Stimulated activated CD8-positive, alpha-beta memory T cell treated with anti-CD3 and anti-CD28 coated beads, Interleukin-15, amount 100 ng/mL, for 1 hour (primary cell): ENCODE results near the gene ELF2.
"Not testable (repeated sequence)": the region's sequence is repeated elsewhere in the genome, so short reads cannot be mapped to it uniquely, and the experiment has no call there.

Experiments
- DNase-seq: peaks from one replicate; pipeline ENCODE4 v3.0.0-alpha.2; 2020; ENCODE audit warnings: low read depth

Gene ELF2

DNA sequence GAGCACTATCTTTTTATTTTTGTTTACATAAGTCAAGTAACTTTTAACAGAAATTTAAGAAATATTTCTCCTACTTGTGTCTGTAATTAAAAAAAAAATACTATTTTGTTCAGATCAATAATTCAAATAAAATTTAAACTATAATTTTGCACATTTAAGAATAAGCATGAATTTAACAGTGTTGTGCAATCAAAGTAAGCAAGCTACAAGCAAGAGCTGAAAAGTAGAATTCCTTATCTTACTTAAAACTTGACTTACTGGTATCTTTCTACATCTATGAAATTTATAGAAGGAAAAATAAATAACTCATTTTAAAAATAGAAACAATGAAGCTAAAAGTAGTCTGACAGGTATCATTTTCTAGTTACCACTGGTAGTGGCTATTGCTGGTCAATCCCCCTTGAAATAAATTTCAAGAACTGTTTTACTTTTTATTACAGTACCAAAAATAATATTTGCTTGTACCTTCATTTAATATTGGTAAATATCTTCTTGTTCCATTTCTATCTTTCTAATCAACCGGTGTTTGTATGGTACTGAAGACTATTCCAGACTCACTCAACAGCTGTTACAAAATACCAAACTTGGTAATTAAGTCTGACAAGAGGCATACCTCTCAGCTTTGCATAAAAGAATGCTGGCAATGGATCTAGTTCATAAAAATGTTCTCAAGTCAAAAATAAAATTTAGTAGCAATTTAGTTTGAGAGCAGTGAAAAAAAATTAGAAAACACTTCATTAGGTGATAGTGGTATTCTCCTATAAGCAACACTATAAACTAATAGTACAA, 99.3 kb downstream of the ELF2 start:
- DNase-seq, result no peak

DNA sequence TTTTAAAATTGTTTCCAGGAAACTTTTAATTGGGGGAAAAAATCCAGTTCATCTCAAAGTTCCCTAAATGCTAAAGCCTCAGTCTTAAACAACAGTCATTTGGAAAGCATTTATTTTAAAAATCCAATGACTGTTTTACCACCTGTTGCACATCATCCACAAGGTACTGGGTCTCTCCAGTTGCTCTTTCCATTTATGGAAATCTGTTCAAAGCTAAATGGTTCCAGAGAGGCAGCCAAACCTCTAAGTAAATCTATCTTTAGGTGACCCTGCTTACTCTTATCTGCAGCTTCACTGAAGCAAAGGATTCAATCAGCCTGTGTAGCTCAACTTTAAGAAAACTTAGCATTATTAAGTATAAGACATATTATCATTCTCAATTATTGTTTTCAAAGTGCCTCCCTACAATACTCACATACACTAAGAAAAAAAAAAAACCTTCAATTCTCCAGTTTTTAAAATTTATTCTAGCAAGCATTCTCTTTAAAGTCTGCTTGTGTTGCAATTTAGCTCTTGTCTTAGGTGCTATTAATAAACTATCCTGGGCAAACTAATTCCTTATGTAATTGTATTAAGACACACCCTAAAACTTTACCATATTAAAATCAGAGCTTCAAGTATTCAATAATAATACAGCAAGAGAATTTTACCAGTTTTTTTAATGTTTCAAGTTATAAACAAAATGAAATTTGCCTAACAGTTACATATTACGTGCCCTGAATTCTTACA, 100.8 kb downstream of the ELF2 start:
- DNase-seq, result no peak

DNA sequence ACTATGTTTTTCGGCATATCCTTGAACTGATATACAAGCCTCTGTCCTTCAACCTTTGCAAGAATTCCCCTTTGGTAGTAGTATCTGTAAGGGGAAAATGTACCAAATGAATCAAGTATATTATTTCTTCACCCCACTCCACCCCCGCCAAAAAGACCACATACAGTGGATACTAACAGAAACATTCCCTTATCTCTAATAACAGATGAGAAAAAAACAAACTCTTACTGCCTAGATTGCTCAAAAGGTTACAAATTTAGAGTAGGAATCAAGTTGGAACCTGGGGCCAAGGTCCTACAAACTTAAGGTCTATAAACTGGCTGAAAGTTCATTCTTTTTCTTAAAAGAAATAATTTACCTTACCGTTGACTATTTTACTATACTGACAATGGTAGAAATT, 116.4 kb downstream of the ELF2 start:
- DNase-seq, result no peak

DNA sequence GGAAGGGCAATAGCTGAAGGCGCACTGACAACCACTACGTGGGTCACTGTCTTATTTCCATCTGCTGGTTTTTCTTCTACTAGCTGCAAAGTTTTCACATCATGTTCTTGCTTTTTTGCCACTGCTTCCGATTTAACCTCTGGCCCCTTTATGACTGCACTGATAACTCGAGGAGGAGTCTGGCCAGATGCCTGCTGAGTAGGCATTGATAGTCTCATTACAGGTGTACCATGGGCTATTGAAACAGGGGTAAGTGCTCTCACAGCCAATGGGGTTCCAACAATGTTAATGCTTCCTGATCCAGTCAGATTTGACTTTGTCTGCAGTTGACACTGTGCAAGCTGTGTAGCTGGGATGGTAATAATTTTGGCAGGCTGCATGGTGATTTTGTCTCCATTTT, 118.0 kb downstream of the ELF2 start:
- DNase-seq, result not testable (repeated sequence)

DNA sequence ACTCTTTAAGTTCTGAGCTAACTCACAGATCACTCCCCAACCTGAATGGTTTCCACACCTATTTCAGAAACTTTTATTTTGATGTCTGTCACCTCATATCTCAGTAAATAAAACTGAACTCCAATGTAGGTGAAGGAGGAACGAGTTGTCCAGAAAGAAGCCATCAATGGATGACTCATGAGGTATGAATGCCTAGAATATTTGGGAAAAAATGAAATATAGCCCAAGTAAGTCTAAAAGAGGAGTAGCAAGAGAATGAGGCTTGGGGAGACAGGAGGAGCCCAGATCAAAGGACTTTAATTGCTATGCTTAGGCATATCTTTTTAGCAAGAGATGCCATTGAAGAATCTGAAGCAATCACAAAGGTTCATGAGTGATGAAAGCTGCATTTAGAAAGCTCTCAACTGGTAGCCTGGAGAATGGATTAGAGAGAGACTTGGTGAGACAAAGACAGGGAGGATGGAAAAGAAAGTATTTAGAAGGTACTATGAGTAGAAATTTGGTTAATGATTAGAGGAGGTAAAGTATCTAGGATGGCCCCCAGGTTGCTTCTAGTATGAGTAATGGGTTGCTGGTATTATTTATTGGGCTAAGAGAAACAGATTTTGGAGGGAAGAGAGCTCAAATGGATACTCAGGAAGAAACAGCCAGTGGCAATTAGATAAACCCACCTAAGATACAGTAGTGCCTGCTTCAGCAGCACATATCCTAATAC, 122.1 kb downstream of the ELF2 start:
- DNase-seq, result no peak

DNA sequence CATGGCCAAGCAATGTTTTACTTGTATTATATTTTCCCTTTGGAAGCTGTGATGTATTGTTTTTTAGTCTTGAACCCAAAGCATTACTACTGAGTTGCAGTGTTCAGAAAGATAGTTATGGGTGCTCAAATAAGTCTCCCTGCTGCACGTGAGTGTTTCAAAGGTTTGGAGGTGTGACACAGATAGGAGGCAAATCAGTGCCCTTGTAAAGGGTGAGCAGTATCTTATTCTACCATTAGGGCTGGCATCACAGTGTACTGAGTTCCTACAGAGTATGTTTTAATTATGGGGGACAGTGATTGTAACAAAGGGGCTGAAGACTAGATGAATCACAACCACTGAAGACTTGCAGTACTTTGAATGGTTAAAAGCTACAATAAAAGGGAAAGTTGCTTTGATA, 123.1 kb downstream of the ELF2 start:
- DNase-seq, result no peak

DNA sequence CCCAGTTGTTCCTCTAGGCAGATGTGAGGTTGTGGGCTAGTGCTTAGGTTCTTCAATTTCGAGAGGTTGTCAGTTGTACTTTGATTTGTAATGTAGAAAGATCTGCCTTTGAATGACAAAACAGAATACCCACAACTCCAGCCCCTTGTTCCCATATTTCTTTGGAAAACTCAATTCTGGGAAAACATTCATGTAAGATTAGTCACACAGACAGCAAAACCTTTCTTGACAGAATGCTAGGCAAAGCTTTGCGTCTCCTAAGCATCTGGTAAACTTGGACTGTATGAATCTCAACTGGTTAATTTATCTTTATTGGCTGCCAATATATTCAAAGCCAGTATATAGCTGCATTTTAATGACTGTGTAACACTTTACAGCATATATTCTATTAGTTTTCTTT, 126.6 kb downstream of the ELF2 start:
- DNase-seq, result no peak

DNA sequence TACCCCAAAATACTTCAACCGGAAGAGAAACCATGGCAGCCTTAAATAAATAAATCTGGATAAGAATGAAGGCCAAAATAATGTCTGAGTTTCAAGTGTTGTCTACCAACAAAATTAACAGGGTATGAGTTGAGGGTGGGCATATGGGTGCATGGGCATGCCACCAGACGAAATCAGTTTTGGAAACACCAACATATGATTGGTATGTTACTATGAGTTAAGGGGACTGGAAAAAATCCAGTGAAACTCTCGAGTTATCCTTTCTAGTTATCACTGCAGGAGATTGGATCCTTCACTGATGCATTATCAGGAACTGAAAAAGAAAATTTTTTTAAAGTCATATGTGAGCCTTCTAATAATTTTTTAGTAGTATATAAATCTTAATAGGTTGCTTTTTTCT, 129.0 kb downstream of the ELF2 start:
- no peak for DNase-seq

DNA sequence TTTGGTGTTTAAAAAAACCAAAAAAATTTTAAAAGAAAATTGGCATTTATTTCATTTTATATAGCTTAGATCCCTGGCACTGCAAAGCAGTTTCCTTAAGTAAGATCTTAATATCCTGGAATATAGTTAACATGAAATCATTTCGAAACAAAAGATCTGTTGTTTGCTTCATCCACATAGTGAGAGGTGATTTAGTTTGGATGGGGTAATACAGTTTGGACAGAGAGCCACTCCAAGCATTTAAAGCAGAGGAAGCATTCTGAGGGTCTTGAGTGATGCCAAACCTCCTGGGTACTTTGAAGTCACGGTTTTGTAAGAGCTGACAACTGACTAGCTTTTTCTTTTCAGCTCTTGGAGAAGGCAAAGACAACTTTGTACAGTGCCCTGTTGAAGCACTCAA, 132.7 kb downstream of the ELF2 start:
- no peak for DNase-seq

DNA sequence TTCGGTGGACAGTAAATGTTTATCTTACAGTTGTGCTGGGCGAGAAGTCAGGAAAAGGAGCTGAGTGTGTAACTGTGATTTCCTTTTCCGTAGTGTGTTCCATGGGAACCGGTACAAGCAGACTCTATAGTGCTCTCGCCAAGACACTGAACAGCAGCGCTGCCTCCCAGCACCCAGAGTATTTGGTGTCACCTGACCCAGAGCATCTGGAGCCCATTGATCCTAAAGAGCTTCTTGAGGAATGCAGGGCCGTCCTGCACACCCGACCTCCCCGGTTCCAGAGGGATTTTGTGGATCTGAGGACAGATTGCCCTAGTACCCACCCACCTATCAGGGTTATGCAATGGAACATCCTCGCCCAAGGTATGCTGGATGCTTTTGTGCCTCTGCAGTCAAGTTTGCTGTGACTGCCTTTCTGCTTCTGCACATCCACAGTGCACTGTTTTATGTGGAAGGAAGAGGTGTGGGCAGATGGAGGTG, 134.0 kb downstream of the ELF2 start:
- no peak for DNase-seq

DNA sequence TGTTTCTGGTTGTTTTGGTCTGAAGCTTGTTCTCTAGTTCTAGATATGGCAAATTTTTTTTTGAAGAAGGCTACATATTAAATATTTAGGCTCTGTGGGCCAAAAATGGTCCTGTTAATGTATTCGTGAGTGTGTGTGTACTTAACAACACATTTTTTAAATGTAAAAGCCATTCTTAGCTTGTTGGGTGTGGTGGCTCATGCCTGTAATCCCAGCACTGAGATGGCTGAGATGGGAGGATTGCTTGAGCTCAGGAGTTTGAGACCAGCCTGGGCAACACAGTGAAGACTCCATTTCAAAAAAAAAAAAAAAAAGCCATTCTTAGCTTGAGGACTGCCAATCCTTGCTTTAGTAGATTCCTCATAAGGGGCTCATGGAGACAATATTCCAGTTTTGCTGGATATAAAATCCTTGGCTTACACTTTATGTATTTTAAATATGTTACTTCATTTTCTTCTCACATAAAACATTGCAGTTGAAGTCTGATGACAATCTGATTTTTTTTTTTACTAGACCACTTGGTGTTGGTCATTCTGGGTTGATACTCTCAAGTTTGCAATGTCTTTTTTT, 138.1 kb downstream of the ELF2 start:
- no peak for DNase-seq

DNA sequence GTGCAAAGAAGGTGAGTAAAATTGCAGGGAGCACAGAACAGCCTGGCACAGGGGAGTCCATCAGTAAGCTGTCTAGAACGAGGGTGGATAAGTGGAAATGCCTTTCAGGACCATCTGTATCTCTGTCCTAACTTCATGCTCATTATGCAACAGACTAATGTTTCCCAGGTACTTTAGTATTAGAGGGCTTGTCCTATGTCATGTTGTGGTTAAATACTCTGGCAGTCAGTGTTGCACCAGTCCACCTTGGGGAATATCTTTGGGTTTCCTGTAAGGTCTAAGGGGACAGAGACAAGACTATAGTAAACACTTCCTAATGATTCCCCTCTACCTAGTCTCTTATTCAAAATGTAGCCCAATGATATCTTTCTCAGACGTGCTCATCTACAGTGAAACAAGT, 140.1 kb downstream of the ELF2 start:
- DNase-seq, result no peak

DNA sequence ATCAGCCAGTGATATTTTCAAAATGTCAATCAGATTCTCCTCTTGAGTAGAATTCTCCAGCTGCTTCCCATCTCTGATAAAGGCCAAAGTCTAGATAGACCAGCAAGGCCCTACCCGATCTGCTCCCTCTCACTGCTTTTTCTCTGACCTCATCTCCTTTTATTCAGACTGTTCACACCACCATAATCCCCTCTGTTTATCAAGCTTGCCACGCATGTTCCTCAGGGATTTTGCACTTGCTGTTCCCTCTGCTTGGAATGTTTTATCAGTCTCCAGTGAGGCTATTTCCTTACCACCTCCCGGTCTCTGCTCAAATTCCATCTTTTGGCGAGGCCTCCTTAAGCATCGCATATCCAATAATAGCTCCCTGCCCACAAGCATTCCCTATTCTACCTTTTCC, 141.4 kb downstream of the ELF2 start:
- DNase-seq, result no peak

DNA sequence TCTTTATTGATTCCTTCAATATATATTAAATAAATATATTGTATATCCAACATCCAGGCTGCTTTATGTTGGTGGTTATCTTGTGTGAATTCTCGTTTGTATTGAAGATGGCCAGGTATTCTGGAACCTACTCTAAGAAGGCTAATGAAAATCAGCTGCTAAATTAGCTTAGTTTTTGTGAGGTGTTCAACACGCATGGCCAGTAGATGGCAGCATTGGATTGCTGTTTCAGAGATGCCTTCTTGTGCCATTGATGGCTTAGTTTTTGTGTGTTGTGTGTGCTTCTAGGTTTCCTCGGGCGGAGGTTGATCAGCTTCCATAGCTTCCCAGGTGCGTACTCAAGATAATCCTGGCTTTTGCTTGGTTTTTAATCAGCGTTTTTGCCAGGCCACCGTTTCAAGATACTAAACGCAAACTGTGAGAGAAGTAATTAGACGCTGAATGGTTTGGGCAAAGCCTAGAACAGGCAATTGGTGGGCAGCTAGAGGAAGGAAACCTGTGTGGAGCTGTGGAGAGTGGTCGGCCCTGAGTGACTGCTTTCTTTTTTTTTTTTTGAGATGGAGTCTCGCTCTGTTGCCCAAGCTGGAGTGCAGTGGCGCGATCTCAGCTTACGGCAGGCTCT, 146.3 kb downstream of the ELF2 start:
- DNase-seq, result peak; percentile 58

DNA sequence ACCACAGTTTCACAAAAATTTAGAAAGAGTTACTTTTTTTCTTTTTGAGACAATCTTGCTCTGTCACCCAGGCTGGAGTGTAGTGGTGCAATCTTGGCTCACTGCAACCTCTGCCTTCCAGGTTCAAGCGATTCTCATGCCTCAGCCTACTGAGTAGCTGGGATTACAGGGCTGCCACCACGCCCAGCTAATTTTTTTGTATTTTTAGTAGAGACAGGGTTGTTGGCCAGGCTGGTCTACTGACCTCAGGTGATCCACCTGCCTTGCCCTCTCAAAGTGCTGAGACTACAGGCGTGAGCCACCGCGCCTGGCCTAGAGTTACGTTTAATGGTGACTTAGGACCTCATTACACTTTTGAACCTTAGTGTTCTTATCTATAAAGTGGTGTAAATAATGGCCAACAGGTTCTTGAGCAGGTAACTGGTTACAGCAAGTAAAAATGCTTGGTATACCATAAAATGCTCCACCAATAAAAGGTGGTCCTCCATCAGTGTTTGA, 147.1 kb downstream of the ELF2 start:
- DNase-seq, result not testable (repeated sequence)

DNA sequence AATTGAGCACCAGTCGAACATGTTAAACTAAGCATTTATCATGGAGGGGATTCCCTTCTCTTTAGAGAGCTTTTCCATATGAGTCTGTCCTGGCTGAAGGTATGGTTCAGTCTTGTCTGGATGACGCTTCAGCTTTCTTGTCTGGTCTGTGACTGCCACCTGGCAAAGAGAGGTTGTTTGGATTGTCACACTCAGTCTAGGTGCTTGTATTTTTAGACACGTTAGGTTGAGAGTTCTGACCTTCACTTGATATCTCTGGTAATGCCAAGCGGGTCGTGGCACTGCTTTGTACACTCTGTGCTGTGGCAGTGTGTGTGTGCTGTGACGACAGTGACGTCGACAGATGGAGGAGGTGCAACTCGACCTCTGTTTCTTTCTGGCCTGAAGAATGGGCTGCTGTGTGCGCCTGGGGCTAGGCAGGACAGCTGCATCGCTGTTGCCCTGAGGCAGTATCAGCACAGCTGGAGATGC, 148.8 kb downstream of the ELF2 start:
- no peak for DNase-seq

DNA sequence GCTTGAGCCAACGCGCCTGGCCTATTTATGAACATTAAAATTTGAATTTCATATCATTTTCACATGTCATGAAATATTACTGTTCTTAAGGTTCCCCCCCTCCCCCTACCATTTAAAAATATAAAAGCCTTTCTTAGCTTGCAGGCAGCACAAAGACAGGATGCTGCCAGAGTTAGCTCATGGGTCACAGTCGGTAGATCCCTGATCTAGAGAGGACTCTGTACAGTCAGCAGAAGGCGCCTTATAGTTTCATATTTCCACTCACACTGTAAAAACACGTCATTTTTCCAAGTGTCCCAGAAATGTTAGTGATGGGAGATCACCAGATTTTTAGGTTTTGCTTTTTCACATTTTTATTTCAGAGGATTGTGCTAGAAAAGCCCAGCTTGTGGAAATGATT, 149.2 kb downstream of the ELF2 start:
- DNase-seq, result no peak

DNA sequence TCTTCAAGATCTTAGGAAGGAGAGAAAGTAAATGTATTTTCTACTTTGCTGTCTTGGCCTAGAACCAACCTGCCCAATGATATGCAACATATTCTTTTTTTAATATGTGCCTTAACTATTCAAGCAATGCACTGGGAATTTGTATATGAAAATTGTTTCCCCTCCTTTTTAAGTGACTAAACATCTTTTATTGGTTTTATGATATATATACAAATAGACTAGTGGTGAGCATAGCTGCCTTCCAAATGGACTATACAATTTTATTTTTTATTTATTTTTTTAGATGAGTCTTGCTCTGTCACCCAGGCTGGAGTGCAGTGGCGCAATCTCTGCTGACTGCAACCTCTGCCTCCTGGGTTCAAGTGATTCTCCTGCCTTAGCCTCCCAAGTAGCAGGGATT, 151.2 kb downstream of the ELF2 start:
- DNase-seq, result no peak

DNA sequence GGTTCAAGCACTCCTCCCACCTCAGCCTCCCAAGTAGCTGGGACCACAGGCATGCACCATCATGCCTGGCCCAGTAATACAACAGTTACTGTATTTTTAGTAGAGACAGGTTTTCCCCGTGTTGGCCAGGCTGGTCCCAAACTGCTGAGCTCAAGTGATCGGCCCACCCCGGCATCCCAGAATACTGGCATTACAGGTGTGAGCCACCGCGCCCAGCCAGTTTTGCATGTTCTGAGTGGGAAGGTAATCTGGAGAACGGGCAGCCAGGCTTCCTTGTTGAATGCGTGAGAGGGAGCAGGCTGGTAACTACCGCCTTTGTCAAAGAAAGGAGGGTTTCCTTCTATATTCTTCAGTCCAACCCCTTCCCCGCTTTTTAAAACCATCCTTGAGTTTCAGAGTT, 152.3 kb downstream of the ELF2 start:
- DNase-seq, result no peak

DNA sequence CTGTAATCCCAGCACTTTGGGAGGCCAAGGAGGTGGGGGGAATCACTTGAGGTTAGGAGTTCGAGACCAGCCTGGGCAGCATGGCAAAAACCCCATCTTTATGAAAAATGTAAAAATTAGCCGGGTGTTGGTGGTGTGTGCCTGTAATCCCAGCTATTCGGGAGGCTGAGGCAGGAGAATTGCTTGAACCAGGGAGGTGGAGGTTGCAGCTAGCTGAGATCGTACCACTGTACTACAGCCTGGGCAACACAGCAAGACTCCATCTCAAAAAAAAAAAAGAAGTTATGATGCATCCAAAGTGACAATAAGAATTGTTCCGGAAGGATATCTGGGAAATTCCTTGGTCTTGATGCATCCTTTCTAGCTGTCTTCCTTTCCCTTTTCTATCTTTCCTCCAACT, 154.2 kb downstream of the ELF2 start:
- no peak for DNase-seq

DNA sequence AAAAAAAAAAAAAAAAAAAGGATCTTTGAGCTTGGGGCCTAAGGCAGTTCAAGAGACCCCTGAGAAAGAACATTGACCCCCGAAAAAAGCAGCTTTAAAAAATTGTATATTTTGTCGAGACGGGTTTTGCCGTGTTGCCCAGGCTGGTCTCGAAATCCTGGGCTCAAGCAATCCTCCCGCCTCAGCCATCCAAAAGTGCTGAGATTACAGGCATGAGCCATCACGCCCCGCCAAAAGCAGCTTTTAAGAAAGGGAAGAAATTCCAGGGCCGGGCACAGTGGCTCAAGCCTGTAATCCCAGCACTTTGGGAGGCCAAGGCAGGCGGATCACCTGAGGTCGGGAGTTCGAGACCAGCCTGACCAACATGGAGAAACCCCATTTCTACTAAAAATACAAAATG, 155.9 kb downstream of the ELF2 start:
- not testable (repeated sequence) for DNase-seq

DNA sequence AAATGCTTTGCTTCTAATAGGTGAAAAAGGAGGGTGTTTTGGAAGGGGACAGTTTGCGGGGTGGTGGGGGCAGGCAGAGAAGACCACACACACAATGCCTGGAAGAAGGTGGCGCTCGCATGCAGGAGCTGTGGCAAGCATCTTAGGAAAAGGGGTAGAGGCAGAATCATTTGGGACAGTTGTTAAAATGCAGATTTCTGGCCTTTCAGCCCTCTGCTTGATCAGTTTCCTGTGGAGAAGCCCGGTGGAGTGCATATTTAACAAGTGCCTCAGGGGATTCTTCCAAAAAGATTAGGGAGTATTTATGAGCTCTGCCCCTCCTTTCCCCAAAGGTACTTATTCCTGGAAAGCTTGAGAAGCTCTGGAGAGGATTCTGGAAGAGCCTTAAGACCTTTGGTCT, 156.6 kb downstream of the ELF2 start:
- no peak for DNase-seq
